Sigmoid colon (tissue), 7 donors: ENCODE measurements around the gene DACH1. TPM values are rescaled to one million over a fixed set of nuclear protein-coding genes. Genes with fewer than 3 reads are reported as not detected.

Experiments
- DNase-seq: peaks from one replicate; pipeline ENCODE4 v3.0.0-alpha.2; 2019
- H3K27ac ChIP-seq, 4 donors: fragments of 200-600 bp; sonication (generic); one replicate each; pipeline ENCODE4 v1.5.1; 2016 to 2019; ENCODE audit warnings: mild to moderate bottlenecking in 1 of 4
- H3K27me3 ChIP-seq, 3 donors: fragments of 200-600 bp; sonication (generic); one replicate each; pipeline ENCODE4 v1.5.1; 2019; ENCODE audit warnings: mild to moderate bottlenecking in 1 of 3
- H3K36me3 ChIP-seq, 4 donors: fragments of 200-600 bp; sonication (generic); one replicate each; pipeline ENCODE4 v1.5.1; 2016 to 2019
- H3K4me1 ChIP-seq, 4 donors: fragments of 200-600 bp; sonication (generic); one replicate each; pipeline ENCODE4 v1.5.1; 2017 to 2019
- H3K4me3 ChIP-seq, 4 donors: fragments of 200-600 bp; sonication (generic); one replicate each; pipeline ENCODE4 v1.5.1; 2017 to 2019; ENCODE audit warnings: mild to moderate bottlenecking in 2 of 4, moderate library complexity in 1 of 4
- H3K9me3 ChIP-seq, 4 donors: fragments of 200-600 bp in 3 of 4; sonication (generic) in 3 of 4; one replicate each; pipeline versions ENCODE4 v1.5.1 to v1.6.1; 2013 to 2019
- CTCF ChIP-seq, 4 experiments: fragments of 450-650 bp in 3 of 4; fragments of 200-600 bp in 1 of 4; IDR thresholded peaks; one replicate each; pipeline ENCODE4 v1.5.1; 2016 to 2019; ENCODE audit warnings: antibody characterized with exemption in 4 of 4, mild to moderate bottlenecking in 3 of 4, moderate library complexity in 2 of 4
- EP300 ChIP-seq, 4 donors: sonication (generic); formaldehyde crosslinking; IDR thresholded peaks; one replicate each; pipeline ENCODE4 v1.6.1; 2017; ENCODE audit warnings: antibody characterized with exemption in 4 of 4
- POLR2A ChIP-seq, 2 donors: fragments of 450-650 bp; IDR thresholded peaks; one replicate each; pipeline ENCODE4 v1.6.1; 2016; ENCODE audit warnings: antibody characterized with exemption in 2 of 2, mild to moderate bottlenecking in 2 of 2, moderate library complexity in 2 of 2
- POLR2AphosphoS5 ChIP-seq, 4 donors: sonication (generic); formaldehyde crosslinking; IDR thresholded peaks; one replicate each; pipeline ENCODE4 v1.6.1; 2017; ENCODE audit warnings: antibody characterized with exemption in 4 of 4
- WGBS, 2 donors: extraction: QIAGEN DNeasy Blood & Tissue Kit; methylation state at CpG; one replicate each; pipeline ENCODE4 v1.1.7; 2013; 5-methylcytosine and 5-hydroxymethylcytosine counted together
- intact Hi-C: fragments of 100-400 bp; cut with DNase I; formaldehyde crosslinking; loops from one replicate; pipeline ENCODE4 v1.15.1; 2023
- polyA plus RNA-seq, 3 donors: library from polyadenylated mRNA; stranded (reverse); fragments of 200-250 nt; gene quantifications; one replicate each; pipeline ENCODE4 v1.2.3, GENCODE V29; 2013
- total RNA-seq, 4 donors: library from RNA; depleted of rRNA; stranded (reverse); fragments of >200 nt; gene quantifications; one replicate each; pipeline ENCODE4 v1.1.0, GENCODE V29; 2016
- donor health status: healthy with polysubstance abuse.
- donor health status: Bipolar disorder and iron deficiency.
- donor health status: healthy.

DACH1 gene
- total and polyA plus RNA-seq, 7 donors: 0.49 to 1.9 (median 1.6) TPM

DNA sequence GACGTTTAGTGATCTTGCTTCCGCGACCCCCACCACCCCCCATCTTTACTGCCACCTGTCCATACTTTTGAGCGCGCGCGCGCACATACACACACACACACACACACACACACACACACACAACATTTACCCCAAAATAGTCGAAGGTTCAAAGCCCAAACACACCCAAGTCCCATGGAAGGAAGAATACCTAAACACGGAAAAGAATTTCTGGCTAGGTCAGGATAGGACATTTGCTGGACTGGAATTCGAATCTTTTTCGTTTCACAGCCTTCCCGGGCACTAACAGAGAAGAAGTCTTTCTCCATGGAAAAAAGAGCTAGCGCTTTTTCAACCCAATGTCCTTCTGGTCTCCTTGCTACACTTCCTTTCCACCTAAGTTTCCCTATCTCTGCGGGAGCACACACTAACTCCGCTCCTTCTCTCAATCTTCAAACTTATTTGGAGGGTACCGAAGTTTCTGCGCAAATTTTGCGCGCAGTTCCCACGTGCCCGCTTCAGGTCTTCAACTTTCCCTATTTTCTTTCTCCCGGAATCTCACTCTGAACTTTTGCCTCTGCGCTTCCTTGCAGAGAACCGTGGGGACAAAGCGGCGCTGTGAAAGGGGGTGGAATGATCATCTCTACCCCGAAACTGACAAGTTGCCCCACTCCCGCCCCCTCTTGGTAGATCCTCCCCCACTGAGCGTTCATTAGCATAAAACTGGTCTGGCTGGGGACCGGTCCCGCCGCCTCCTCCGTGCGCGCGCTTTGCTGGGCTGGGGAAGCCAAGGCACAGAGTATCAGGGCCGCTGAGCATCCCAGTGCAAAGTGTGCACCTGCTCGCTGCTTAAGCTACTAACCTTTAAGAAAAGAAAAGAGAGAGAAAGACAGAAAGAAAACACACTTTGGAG is 2.7 kb downstream of the DACH1 start:
- peak; percentile 57 for DNase-seq
- Histone ChIP-seq H3K36me3 (no peaks in the 10 kb centered on the region), H3K27ac (peak overlapping the region in 2 of 4 donors; percentile 32 to 59), H3K4me1 (peaks cover 0 to 32% (median 22%) of the 10 kb centered on the region in 4 donors), H3K9me3 (no peaks in the 10 kb centered on the region), H3K27me3 (peaks cover 7 to 47% (median 20%) of the 10 kb centered on the region in 3 donors), H3K4me3 (peak overlapping the region; percentile 22 to 53 (median 48))
- intact Hi-C loops: no loop called here
- WGBS, 2 donors: 1% methylated on average over 39 of the region's 39 CpGs
- TF ChIP-seq CTCF (IDR thresholded peaks at IDR 0.05): no peak
- TF ChIP-seq POLR2AphosphoS5 (IDR thresholded peaks at IDR 0.05): no peak
- TF ChIP-seq EP300 (IDR thresholded peaks at IDR 0.05): no peak
- no peak for TF ChIP-seq POLR2A (IDR thresholded peaks at IDR 0.05)

GRCh38 chr13:71863254-71863865 is 3.6 kb downstream of the DACH1 start:
- no peak for DNase-seq
- Histone ChIP-seq H3K27me3 (peaks cover 7 to 45% (median 20%) of the 10 kb centered on the region in 3 donors), H3K4me1 (peaks cover 0 to 32% (median 22%) of the 10 kb centered on the region in 4 donors), H3K27ac (no peak overlapping the region), H3K9me3 (no peaks in the 10 kb centered on the region), H3K4me3 (no peak overlapping the region), H3K36me3 (no peaks in the 10 kb centered on the region)
- intact Hi-C loops: no loop called here
- TF ChIP-seq POLR2AphosphoS5 (IDR thresholded peaks at IDR 0.05) (no peak), POLR2A (IDR thresholded peaks at IDR 0.05) (no peak), CTCF (IDR thresholded peaks at IDR 0.05) (no peak), EP300 (IDR thresholded peaks at IDR 0.05) (no peak)
- 8 to 33% methylated on average over 4 of the region's 4 CpGs for WGBS, 2 donors

DNA sequence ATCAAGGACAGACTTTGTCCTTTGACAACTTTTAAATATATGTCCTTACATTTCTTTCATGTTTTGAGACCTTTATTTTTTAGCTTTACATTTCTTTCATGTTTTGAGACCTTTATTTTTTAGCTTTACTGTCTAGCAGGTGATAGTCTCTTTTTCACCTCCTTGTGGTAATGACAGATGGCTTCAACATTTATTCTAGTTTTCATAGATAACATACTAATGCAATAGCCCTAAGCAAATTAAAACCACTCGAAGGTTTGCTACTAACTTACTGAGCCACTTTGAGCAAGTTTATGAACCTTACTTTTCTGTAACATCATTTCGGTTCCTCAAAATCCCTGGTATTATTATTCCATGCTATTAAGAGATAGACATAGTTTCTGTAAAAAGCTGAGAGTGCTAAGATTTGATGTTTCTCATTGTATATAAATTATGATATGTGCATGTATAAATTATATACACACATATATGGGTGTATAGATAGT is 4.5 kb downstream of the DACH1 start:
- WGBS, 2 donors: 11 to 37% methylated on average over 2 of the region's 2 CpGs
- intact Hi-C loops: no loop called here
- Histone ChIP-seq H3K27ac (no peak overlapping the region), H3K9me3 (no peaks in the 10 kb centered on the region), H3K4me1 (peaks cover 0 to 31% (median 22%) of the 10 kb centered on the region in 4 donors), H3K4me3 (no peak overlapping the region), H3K36me3 (no peaks in the 10 kb centered on the region), H3K27me3 (peaks cover 7 to 39% (median 20%) of the 10 kb centered on the region in 3 donors)
- TF ChIP-seq EP300 (IDR thresholded peaks at IDR 0.05): no peak
- no peak for DNase-seq

DNA sequence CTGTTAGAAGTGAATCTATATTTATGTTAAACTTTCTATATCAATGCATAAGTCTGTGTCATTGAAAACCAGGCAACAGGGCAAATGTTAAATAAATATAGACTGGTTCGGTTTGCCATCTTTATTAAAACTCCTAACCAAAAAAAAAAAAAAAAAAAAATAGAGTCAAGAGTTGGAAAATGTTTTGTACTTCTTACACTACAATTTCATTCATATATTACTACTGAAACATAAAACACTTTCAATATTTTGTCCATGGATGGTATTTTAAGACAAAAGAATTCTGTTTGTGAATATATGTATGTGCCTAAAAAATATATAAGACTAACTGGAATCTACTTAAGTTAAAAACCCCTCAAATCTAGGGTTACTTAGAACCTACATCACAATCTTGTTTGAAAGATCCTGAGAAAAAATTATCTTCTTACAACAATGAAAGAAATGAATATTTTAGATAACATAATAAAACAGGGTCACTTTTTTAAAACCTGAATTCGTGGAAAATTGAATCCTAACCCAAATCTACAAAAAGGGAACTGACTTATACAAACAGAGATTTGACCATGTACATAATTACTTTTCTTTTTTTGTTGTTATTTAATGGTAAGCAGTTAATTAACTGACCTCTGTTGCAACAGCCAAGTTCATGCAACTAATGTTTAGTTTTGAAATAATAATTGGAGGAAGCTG is 5.1 kb downstream of the DACH1 start:
- peaks cover 7 to 37% (median 20%) of the 10 kb centered on the region in 3 donors for H3K27me3 ChIP-seq
- DNase-seq: no peak
- no peak overlapping the region for H3K27ac ChIP-seq
- intact Hi-C loops: no loop called here
- no peak overlapping the region for H3K4me3 ChIP-seq
- H3K4me1 ChIP-seq: peaks cover 0 to 25% (median 21%) of the 10 kb centered on the region in 4 donors
- H3K36me3 ChIP-seq: no peaks in the 10 kb centered on the region
- 13 to 46% methylated on average over 2 of the region's 2 CpGs for WGBS, 2 donors
- TF ChIP-seq EP300 (IDR thresholded peaks at IDR 0.05) (no peak), POLR2AphosphoS5 (IDR thresholded peaks at IDR 0.05) (no peak), CTCF (IDR thresholded peaks at IDR 0.05) (no peak), POLR2A (IDR thresholded peaks at IDR 0.05) (no peak)
- no peaks in the 10 kb centered on the region for H3K9me3 ChIP-seq
